GM21360 (cell line): Measurements from ENCODE around the gene ZBTB8B.
"Not testable (repeated sequence)": the region's sequence is repeated elsewhere in the genome, so short reads cannot be mapped to it uniquely, and the experiment has no call there.

ENCODE experiments used
- ATAC-seq: cut with Tn5 transposase; IDR thresholded peaks from one replicate; pipeline ENCODE4 v1.9.1; 2021; ENCODE audit warnings: mild to moderate bottlenecking, moderate library complexity; ENCODE audit not compliant: unreplicated experiment

ZBTB8B gene

DNA sequence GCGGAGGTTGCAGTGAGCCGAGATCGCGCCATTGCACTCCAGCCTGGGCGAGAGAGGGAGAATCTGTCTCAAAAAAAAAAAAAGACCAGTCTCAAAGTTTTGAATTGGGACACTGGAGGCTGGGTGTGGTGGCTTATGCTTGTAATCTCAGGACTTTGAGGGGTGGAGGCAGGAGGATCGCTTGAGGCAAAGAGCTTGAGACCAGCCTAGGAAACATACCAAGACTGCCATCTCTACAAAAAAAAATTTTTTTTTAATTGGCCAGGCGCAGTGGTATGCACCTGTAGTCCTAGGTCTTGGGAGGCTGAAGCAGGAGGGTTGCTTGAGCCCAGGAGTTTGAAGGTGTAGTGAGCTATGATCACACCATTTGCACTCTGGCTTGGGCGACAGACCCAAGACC, 3.9 kb downstream of the ZBTB8B start:
- ATAC-seq, result no peak

GRCh38 chr1:32470431-32470830, 5.6 kb downstream of the ZBTB8B start:
- ATAC-seq, result no peak

- ATAC-seq, result no peak
These were observed 6.3 kb downstream of the ZBTB8B start for GRCh38 chr1:32470991-32471694.

GRCh38 chr1:32471695-32472362, 7.0 kb downstream of the ZBTB8B start:
- no peak for ATAC-seq

- not testable (repeated sequence) for ATAC-seq
These were observed 8.1 kb downstream of the ZBTB8B start for GRCh38 chr1:32472966-32473365.

- no peak for ATAC-seq
These were observed 10.1 kb downstream of the ZBTB8B start for GRCh38 chr1:32474954-32475353.

DNA sequence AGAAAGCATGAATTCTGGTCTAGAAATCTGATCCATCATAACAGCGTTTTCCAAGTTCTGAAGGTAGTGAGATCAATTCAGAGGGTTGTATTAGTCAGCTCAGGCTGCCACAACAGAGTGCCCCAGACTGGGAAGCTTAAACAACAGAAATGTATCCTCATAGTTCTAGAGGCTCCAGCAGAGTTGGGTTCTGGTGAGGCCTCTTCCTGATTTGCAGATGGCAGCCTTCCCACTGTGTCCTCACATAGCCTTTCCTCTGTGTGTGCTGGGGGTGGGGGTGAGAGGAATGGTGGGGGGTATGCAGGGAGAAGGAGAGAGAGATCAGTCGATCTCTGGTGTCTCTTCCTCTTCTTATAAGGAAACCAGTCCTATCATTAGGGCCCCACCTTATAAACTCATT, 15.1 kb downstream of the ZBTB8B start:
- ATAC-seq, result no peak

DNA sequence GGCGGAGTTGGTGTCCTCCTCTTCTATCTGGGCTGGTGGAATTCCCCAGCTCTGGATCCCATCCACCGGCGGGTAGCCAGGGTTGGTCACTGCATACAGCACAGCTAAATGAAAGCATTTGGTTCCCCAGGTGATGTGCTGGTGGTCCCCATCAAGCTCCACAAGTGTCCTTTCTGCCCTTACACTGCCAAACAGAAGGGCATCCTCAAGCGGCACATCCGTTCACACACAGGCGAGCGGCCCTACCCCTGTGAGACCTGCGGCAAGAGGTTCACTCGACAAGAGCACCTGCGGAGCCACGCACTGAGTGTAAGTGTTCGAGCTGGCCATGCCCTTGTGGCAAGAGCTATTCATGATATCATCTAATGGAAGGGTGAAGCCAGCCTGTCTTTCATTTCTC, 15.9 kb downstream of the ZBTB8B start:
- ATAC-seq, result no peak

DNA sequence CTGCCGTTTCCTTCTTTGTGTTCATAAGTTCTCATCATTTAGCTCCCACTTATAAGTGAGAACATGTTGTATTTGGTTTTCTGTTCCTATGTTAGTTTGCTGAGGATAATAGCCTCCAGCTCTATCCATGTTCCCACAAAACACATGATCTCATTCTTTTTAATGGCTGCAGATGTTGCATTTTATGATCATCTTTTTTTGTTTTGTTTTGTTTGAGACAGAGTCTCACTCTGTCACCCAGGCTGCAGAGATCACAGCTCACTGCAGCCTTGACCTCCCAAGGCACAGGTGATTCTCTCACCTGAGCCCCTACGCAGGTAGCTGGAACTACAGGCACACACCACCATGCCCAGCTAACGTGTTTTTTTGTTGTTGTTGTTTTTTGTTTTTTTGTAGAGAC, 16.9 kb downstream of the ZBTB8B start:
- ATAC-seq, result not testable (repeated sequence)

DNA sequence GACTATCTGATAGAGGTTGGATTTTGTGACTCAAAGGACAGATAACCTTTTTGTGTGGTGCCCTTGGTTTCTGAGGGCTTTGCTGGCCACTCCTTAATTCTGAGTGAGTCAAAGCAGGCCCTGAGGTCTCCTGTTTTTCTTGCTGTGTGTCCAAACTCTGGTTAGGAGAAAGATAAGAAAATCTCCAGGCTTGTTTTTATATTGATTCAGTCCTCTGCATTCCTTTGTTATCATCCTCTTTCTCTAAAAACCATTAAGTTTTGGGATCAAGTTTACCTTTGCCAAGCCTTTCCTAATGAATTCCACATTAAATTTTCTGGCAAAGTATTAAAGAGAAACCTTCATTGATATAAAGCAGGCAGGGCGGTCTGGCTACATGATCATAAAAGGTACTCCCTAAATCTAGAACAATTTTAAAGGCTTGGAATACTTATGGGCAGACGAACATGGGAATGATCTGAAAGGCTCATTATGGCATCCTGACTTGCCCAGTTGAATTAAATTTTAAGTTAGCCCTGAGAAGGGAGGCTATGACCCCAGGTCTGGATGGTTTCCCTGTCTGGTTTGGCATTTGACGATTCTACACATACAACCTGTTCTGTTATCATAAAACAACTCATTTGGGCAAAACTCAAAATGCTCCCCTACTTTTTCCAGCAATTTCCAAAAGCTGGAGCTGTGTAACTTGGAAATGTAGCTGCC, 20.8 kb downstream of the ZBTB8B start:
- ATAC-seq, result no peak

DNA sequence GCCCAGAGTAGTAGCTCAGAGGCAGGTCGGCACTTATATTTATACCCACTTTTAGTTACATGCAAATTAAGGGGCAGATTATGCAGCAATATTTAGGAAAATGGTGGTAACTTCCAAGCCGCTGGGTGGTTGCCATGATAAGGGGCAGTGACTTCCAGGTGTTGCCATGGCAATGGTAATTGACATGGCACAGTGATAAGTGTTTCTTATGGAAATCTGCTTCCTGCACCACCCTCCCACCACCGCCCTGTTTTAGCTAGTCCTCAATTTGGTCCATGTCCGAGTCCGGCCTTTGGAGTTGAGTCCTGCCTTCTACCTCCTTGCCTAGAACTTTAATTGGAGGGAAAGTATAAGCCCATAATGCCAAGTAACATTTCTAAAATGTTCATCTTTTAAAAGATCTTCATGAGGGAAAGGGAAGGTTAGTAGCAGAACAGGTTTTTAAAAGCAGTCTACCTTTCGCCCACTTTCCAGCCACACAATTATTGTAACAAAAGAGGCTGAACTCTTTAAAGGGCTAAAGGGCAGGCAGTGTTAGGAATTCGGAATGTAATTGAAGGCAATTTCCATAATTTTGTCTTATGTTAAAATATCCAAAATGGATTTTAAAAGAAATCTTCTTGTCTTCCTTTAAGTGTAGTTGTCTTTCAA, 21.7 kb downstream of the ZBTB8B start:
- ATAC-seq, result no peak

DNA sequence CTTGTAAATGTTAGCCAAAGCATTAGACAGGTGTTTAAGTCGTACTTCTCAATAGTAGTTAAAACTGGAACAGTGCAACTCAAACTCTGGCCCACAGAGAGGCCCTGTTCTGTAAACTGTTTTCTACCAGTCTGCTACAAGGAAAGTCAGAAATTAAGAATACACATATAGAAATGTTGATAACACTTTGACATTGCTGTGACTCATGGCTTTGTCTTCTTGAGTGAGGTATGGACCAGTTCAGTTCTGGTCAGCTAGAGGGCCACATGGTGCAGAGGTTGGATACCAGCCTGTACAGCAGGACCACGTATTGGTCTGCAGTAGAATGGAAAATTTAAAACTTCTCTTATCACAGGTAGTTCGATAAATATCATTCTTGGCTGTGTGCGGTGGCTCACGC, 22.3 kb downstream of the ZBTB8B start:
- ATAC-seq, result no peak

DNA sequence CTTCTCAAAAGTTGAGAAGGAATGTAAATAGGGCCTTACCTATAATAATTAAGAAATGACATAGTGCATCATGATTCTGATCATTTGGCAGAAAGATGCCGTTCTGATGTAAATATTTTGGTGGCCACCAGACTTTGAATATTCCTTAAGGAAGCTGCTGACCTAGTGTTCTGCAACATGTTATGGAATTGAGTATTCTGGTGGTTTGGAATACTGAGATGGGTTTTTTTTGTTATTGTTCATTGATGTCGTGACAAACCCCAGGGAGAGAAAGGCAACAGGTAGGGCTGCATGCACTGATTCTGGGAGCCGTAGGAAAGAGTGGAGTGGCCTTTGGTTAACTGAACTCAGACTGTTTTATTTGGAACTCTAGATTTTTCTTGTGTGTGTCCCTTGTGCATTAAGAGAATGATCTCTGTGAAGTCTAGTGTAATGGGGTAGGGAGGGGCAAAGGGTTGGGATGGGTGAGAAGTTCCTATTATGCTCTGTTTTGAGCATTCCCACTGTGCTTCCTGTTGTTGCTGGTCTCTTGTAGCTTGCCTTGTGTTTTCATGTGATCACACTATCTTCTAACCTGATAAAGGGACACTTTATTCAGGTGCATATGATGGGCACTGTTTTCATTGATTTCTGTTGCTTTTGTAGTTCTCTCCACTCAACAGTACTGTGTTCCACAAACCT, 25.0 kb downstream of the ZBTB8B start:
- no peak for ATAC-seq

GRCh38 chr1:32491386-32491785, 26.5 kb downstream of the ZBTB8B start:
- ATAC-seq, result no peak

DNA sequence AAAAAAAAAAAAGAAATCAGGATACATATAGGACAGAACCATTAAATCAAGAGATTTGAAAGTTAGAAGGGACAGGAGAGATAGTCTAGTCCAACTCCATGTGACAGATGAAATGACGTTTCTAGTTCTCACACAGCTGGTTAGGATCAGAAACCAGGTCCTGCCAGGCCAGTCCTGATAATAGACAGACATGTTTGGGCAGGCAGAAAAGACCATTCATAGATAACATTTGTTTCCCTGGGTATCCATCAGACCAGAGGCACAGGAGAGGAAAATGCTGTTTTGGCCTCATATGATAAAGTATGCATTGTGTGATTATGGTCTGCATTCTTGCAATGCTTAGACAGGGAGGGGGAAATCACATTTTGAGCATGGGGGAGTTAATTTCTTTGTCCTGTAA, 29.3 kb downstream of the ZBTB8B start:
- ATAC-seq, result no peak

DNA sequence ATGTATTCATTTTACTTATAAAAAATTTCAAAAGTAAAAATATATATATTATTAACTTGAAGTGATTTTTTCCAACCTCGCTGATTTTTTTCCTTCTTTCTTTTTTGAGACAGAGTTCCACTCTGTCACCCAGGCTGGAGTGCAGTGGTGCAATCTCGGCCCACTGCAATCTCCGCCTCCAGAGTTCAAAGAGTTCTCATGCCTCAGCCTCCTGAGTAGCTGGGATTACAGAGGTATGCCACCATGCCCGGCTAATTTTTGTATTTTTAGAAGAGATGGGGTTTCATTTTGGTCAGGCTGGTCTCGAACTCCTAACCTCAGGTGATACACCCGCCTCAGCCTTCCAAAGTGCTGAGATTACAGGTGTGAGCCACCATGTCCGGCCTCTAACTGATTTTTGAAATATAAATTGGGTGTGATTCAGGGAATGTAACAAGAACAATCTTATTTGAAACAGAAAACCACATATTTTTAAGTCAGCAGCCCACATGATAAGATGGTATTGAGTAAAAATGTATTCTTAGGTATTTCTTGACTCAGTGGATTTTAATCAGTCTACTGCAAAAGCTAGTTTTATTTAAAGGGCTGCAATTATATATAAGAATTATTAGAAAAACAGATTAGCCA, 30.0 kb downstream of the ZBTB8B start:
- ATAC-seq, result no peak

DNA sequence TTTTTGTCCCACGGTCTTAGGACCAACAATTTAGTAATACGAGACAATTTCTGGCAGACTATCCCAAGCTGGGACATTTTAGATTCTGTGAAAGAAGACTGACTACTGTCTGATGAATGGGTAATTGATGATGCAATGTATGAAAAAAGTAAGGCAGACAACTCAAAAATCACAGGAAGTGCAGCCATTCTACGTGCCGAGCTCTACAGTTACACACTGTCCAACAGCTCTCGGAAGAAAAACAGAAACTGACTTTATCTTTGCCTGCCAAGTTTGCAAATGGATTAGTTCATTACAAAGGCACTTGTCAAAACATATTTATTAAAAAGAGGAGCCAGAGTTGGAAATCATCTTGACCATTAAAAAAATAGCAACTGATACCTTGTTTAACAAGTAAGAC, 31.3 kb downstream of the ZBTB8B start:
- ATAC-seq, result no peak

GRCh38 chr1:32498751-32499150, 33.9 kb downstream of the ZBTB8B start:
- ATAC-seq, result no peak

DNA sequence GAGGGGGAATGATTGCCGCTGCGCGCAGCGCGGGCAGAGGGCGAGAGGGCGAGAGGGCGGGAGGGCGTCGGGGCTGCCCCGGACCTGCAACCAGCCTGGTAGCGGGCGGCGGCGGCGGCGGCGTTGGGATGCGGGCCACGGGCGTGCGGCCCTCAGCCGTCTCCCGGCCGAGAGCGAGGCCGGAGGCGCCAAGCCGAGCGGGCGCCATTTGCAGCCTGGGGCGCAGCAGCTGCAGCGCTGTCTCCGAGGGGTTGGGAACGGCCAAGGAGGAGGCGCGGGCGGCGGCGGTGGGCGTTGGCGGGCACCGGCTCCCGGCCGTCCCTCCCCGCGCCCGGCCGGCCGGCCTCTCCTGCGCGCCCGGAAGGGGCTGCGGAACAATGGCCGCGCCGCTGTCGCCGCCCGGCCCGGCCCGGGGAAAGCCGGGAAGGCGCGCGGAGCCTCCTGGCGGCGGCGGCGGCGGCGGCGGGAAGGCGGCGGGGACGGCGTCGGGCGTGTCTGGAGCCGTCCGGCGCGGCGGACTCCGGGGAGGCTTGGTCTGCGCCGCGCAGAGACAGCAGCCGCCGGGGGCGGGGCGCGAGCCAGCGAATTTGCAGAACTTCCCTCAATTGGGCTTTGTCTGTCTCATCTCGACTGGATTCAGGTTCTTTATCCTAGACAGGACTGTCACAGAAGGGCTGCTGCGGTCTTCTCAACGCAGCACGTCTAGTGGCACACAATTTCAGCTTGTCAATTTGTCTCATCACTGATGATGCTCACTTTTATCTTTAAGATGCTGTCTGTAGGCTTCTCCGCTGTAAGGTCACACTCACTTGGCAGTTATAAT, 35.7 kb downstream of the ZBTB8B start:
- no peak for ATAC-seq

GRCh38 chr1:32501865-32502264, 37.0 kb downstream of the ZBTB8B start:
- ATAC-seq, result no peak
